ENCODE results near the gene TBC1D16. TPM values are rescaled to one million over a fixed set of nuclear protein-coding genes. Genes with fewer than 3 reads are reported as not detected.

Gene TBC1D16
- total RNA-seq, 2 experiments from 2014 or later = 6.5 to 6.8 TPM

GRCh38 chr17:79926605-79927135, 109.0 kb downstream of the TBC1D16 start:
- CTCF ChIA-PET = interaction anchor here (0.9 kb wide), 1 partner anchor 148 kb away, joined by 3 read pairs; no protein-coding TSS in a partner anchor

GRCh38 chr17:79926142-79926604, 109.5 kb downstream of the TBC1D16 start:
- ChIA-PET CTCF (interaction anchor here (0.9 kb wide), 1 partner anchor 147 kb away, joined by 3 read pairs; no protein-coding TSS in a partner anchor), POLR2A (no interaction called here)

More at GRCh38 chr17:79926605-79927135, 109.0 kb downstream of the TBC1D16 start:
- POLR2A ChIA-PET = no interaction called here

GRCh38 chr17:79925242-79925957, 110.3 kb downstream of the TBC1D16 start:
- ChIA-PET CTCF (no interaction called here), POLR2A (no interaction called here)

GRCh38 chr17:79924639-79924976, 111.1 kb downstream of the TBC1D16 start:
- POLR2A ChIA-PET = no interaction called here
- CTCF ChIA-PET = no interaction called here

- ChIA-PET CTCF (no interaction called here), POLR2A (no interaction called here)
These were observed 111.6 kb downstream of the TBC1D16 start for GRCh38 chr17:79923974-79924638.

GRCh38 chr17:79922798-79923197, 112.9 kb downstream of the TBC1D16 start:
- CTCF ChIA-PET = no interaction called here

GRCh38 chr17:79922116-79922601, 113.5 kb downstream of the TBC1D16 start:
- ChIA-PET POLR2A (no interaction called here), CTCF (interaction anchor here (1.0 kb wide), 1 partner anchor 124 kb away, joined by 3 read pairs; no protein-coding TSS in a partner anchor)

More at GRCh38 chr17:79922798-79923197, 112.9 kb downstream of the TBC1D16 start:
- POLR2A ChIA-PET = no interaction called here

- CTCF ChIA-PET = interaction anchor here (1.0 kb wide), 1 partner anchor 123 kb away, joined by 3 read pairs; no protein-coding TSS in a partner anchor
- POLR2A ChIA-PET = no interaction called here
These were observed 114.1 kb downstream of the TBC1D16 start for GRCh38 chr17:79921411-79922115.

GRCh38 chr17:79920751-79921410, 114.8 kb downstream of the TBC1D16 start:
- ChIA-PET POLR2A (no interaction called here), CTCF (interaction anchor here (1.0 kb wide), 1 partner anchor 122 kb away, joined by 3 read pairs; no protein-coding TSS in a partner anchor)

GRCh38 chr17:79919862-79920720, 115.6 kb downstream of the TBC1D16 start:
- ChIA-PET CTCF (no interaction called here), POLR2A (no interaction called here)

- CTCF ChIA-PET = no interaction called here
- POLR2A ChIA-PET = interaction anchor here (0.5 kb wide), 1 partner anchor 79 kb away, joined by 3 read pairs; no protein-coding TSS in a partner anchor
These were observed 116.5 kb downstream of the TBC1D16 start for GRCh38 chr17:79919164-79919585.

- CTCF ChIA-PET = no interaction called here
- POLR2A ChIA-PET = interaction anchor here (0.5 kb wide), 1 partner anchor 79 kb away, joined by 3 read pairs; no protein-coding TSS in a partner anchor
These were observed 117.0 kb downstream of the TBC1D16 start for GRCh38 chr17:79918581-79919163.

GRCh38 chr17:79917902-79918484, 117.7 kb downstream of the TBC1D16 start:
- CTCF ChIA-PET = no interaction called here
- POLR2A ChIA-PET = no interaction called here

GRCh38 chr17:79916991-79917901, 118.4 kb downstream of the TBC1D16 start:
- POLR2A ChIA-PET = no interaction called here
- CTCF ChIA-PET = interaction anchor here (1.2 kb wide), 1 partner anchor 171 kb away, joined by 5 read pairs; no protein-coding TSS in a partner anchor

GRCh38 chr17:79916506-79916905, 119.2 kb downstream of the TBC1D16 start:
- ChIA-PET CTCF (interaction anchor here (1.2 to 1.7 kb wide), 2 partner anchors 127 to 170 kb away, joined by 5 to 7 read pairs; no protein-coding TSS in a partner anchor), POLR2A (no interaction called here)

- ChIA-PET POLR2A (no interaction called here), CTCF (interaction anchor here (1.2 to 1.7 kb wide), 2 partner anchors 127 to 170 kb away, joined by 5 to 7 read pairs; no protein-coding TSS in a partner anchor)
These were observed 119.7 kb downstream of the TBC1D16 start for GRCh38 chr17:79915850-79916430.

All from activated CD8-positive, alpha-beta memory T cell treated with anti-CD3 and anti-CD28 coated beads for 36 hours (primary cell).